Chondrocyte (in vitro differentiated cells): ENCODE results near the gene PLEKHA3. TPM values are rescaled to one million over a fixed set of nuclear protein-coding genes. Genes with fewer than 3 reads are reported as not detected.

Source experiments
- DNase-seq: peaks from one replicate; pipeline ENCODE4 v3.0.0; 2021; ENCODE audit warnings: mixed read lengths, low spot score
- H3K27ac Mint-ChIP-seq: one replicate; pipeline ENCODE4 v1.8.0; 2021; ENCODE audit warnings: mild to moderate bottlenecking, moderate library complexity, mixed read lengths; ENCODE audit not compliant: unreplicated experiment
- H3K27me3 Mint-ChIP-seq: 2 replicates; pipeline ENCODE4 v1.8.0; 2021; ENCODE audit warnings: low read depth, mixed read lengths
- H3K36me3 Mint-ChIP-seq: 2 replicates; pipeline ENCODE4 v1.8.0; 2021; ENCODE audit warnings: low read depth, mixed read lengths
- H3K4me1 Mint-ChIP-seq: 2 replicates; pipeline ENCODE4 v1.8.0; 2021; ENCODE audit warnings: low read depth, mild to moderate bottlenecking, mixed read lengths
- H3K4me3 Mint-ChIP-seq: one replicate; pipeline ENCODE4 v1.8.0; 2021; ENCODE audit warnings: mild to moderate bottlenecking, moderate library complexity, mixed read lengths; ENCODE audit not compliant: unreplicated experiment
- H3K9me3 Mint-ChIP-seq: 2 replicates; pipeline ENCODE4 v1.8.0; 2021; ENCODE audit warnings: low read depth, mixed read lengths
- CTCF ChIP-seq: fragments of 200-600 bp; sonication (generic); IDR thresholded peaks from 2 replicates; pipeline ENCODE4 v1.5.0; 2021; ENCODE audit warnings: antibody characterized with exemption, mild to moderate bottlenecking, moderate library complexity
- total RNA-seq: library from RNA; stranded (reverse); gene quantifications from 3 replicates; pipeline ENCODE4 v1.2.1, GENCODE V29; 2021

Gene PLEKHA3
- total RNA-seq, 1 donor from 2014 or later: 39.4 TPM

DNA sequence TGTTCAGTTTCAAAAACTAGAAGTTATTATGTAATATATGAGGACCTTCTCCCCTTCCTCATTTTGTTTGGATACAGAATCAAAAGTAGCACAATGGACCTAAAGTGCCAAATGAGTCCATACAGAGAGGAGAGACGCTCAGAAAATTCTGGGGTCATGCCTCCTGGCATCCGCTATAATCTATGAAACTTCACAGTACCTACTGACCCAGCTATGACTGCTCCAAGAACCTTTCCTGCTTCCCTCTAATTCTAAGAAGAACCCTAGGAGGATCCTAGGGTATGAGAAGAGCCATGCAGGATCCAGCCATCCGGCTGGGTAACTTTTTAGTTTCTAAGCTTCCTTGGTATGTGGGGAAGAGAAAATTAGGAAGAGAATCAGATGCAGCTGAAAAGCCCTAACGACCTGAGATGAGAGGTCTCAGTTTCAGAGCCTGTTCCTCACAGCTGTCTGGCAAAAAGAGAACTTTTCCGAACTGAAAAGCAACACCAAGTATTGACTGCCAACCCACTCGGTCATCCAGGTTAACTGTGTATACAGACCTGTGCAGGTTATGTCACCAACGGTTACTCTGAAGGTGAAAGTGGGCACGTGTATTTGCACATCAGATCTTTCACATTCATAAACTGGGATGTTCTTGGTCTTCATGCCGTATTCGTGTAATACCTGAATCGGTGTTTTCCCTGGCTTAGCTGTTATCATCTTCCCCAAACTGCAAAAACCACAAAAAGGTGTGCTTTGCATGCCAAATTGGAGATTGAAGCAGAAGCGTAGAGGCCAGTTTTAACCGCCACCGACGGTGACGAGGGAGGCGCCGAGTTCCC, 30.3 kb upstream of the PLEKHA3 start:
- H3K36me3 Mint-ChIP-seq: peaks cover 14% of the 10 kb centered on the region
- no peak for DNase-seq

DNA sequence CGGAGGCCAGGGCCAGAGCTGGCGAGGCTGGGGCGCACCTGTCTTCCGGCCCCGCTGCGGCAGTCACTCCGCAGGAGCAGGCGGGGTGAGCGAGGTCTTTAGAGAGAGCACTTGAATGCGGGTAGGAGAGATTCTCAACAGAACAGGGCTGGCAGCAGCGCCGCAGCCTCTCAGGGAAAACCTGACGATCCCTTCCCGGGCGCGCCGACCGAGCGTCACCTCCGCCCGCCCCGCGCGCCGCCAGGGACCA, 29.8 kb upstream of the PLEKHA3 start:
- H3K27me3 Mint-ChIP-seq: no peaks in the 10 kb centered on the region
- H3K9me3 Mint-ChIP-seq: no peaks in the 10 kb centered on the region
- H3K4me3 Mint-ChIP-seq: peak overlapping the region; percentile 81
- peaks cover 11% of the 10 kb centered on the region for H3K36me3 Mint-ChIP-seq
- TF ChIP-seq CTCF: no peak
- no peak for DNase-seq
- peak overlapping the region; percentile 91 for H3K27ac Mint-ChIP-seq
- peaks cover 32% of the 10 kb centered on the region for H3K4me1 Mint-ChIP-seq

More for the DNA sequence above, 30.3 kb upstream of the PLEKHA3 start:
- H3K27me3 Mint-ChIP-seq: no peaks in the 10 kb centered on the region
- H3K9me3 Mint-ChIP-seq: no peaks in the 10 kb centered on the region
- peak overlapping the region; percentile 81 for H3K4me3 Mint-ChIP-seq
- peak overlapping the region; percentile 91 for H3K27ac Mint-ChIP-seq
- peaks cover 32% of the 10 kb centered on the region for H3K4me1 Mint-ChIP-seq
- TF ChIP-seq CTCF: no peak

- Mint-ChIP-seq H3K36me3 (peaks cover 11% of the 10 kb centered on the region), H3K27me3 (no peaks in the 10 kb centered on the region), H3K4me3 (peak within 1 kb of the TSS; percentile 88), H3K4me1 (peaks cover 32% of the 10 kb centered on the region), H3K27ac (peak within 1 kb of the TSS; percentile 100), H3K9me3 (no peaks in the 10 kb centered on the region)
- peak; percentile 99 for DNase-seq
- TF ChIP-seq CTCF: peak; percentile 12
Observed at GRCh38 chr2:178450774-178451525, 29.3 kb upstream of the PLEKHA3 start, which contains the start of the genes PJVK and PRKRA. TSS of gene PJVK (plus strand) at chr2:178451378. CDS start at chr2:178453410, 2,032 bp downstream. TSS of gene PRKRA (minus strand) at chr2:178451175. CDS start at chr2:178451030, 145 bp downstream.

DNA sequence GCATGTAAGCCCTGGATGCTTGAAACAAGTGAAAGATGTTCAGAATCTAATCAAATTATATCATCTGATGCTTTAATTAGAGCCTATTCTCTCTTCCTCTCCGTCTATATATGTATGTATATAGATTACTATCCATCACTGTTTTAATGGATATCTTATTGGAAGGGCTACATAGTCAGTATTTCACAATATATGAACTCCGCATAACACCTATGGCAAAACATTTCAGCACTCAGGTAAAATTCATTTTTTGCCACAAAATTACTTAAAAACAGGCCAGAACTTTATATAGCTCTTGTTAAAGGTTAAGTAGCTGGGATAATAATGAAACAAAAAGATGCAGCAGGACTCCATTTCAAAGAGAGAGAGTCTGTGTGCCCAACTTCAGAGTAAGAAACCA, 27.9 kb upstream of the PLEKHA3 start:
- Mint-ChIP-seq H3K27me3 (no peaks in the 10 kb centered on the region), H3K4me1 (peaks cover 32% of the 10 kb centered on the region), H3K4me3 (no peak overlapping the region), H3K9me3 (no peaks in the 10 kb centered on the region), H3K36me3 (peaks cover 4% of the 10 kb centered on the region), H3K27ac (no peak overlapping the region)
- no peak for DNase-seq
- no peak for TF ChIP-seq CTCF

DNA sequence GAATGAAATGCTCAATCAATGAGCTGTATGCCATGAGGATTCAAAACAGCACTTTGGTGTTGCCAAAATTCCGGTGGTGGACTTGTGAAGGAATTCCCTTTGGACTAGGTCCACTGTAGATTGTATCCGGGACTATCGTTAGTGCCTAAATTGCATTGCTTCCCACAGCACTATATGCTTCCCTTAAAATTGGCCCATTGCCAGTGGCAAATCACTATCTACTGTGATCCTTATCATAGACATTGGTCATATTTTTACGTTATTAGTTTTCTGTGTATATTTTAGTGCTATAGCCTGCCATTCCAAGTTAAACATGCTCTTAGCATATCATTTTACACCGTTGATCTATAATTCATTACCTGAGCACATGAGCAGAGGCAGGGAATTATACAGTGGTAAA, 27.4 kb upstream of the PLEKHA3 start:
- H3K36me3 Mint-ChIP-seq: peaks cover 4% of the 10 kb centered on the region
- no peak for DNase-seq
- H3K9me3 Mint-ChIP-seq: no peaks in the 10 kb centered on the region
- peaks cover 31% of the 10 kb centered on the region for H3K4me1 Mint-ChIP-seq
- H3K27ac Mint-ChIP-seq: no peak overlapping the region
- no peak for TF ChIP-seq CTCF
- H3K4me3 Mint-ChIP-seq: no peak overlapping the region
- H3K27me3 Mint-ChIP-seq: no peaks in the 10 kb centered on the region
